Forelimb muscle (tissue), 1 donor: ENCODE results near the gene JMY. TPM values are rescaled to one million over a fixed set of nuclear protein-coding genes. Genes with fewer than 3 reads are reported as not detected.

Experiments
- DNase-seq: peaks from one replicate; pipeline ENCODE4 v3.0.0-alpha.2; 2013; ENCODE audit warnings: low read depth
- polyA plus RNA-seq: library from polyadenylated mRNA; unstranded; fragments of 120-200 nt; gene quantifications from one replicate; pipeline ENCODE4 v1.2.1, GENCODE V29; 2013; ENCODE audit not compliant: insufficient read length

JMY gene
- polyA plus RNA-seq = 9.5 TPM

GRCh38 chr5:79235634-79236361 lies at the start of gene JMY:
Gene JMY, plus strand, starts transcription at chr5:79236131. Its CDS starts 520 bp downstream, at chr5:79236651.
- peak; percentile 48 for DNase-seq

GRCh38 chr5:79186455-79186854 lies 49.5 kb upstream of the JMY start:
- DNase-seq = no peak

- DNase-seq = no peak
Measured at GRCh38 chr5:79189439-79190234, 46.3 kb upstream of the JMY start.

- DNase-seq = no peak
Measured at GRCh38 chr5:79190235-79190529, 45.7 kb upstream of the JMY start.

GRCh38 chr5:79191457-79191856 lies 44.5 kb upstream of the JMY start:
- DNase-seq = no peak

- no peak for DNase-seq
Measured at GRCh38 chr5:79193643-79194042, 42.3 kb upstream of the JMY start.

GRCh38 chr5:79200573-79201183 lies 35.3 kb upstream of the JMY start:
- DNase-seq = no peak

- DNase-seq = no peak
Measured at GRCh38 chr5:79201206-79201605, 34.7 kb upstream of the JMY start.

GRCh38 chr5:79202076-79202475 lies 33.9 kb upstream of the JMY start:
- no peak for DNase-seq

- no peak for DNase-seq
Measured at GRCh38 chr5:79205965-79206364, 30.0 kb upstream of the JMY start.

- no peak for DNase-seq
Measured at GRCh38 chr5:79206541-79206940, 29.4 kb upstream of the JMY start.

- DNase-seq = no peak
Measured at GRCh38 chr5:79209505-79209904, 26.4 kb upstream of the JMY start.

GRCh38 chr5:79224286-79224984 lies 11.5 kb upstream of the JMY start:
- no peak for DNase-seq

- no peak for DNase-seq
Measured at GRCh38 chr5:79225026-79225425, 10.9 kb upstream of the JMY start.

GRCh38 chr5:79225441-79225840 lies 10.5 kb upstream of the JMY start:
- DNase-seq = no peak

GRCh38 chr5:79227484-79228025 lies 8.4 kb upstream of the JMY start:
- DNase-seq = no peak

- DNase-seq = no peak
Measured at GRCh38 chr5:79229357-79230174, 6.4 kb upstream of the JMY start.

- DNase-seq = no peak
Measured at GRCh38 chr5:79235261-79235633, 684 bp upstream of the JMY start.

GRCh38 chr5:79236362-79236969 lies 535 bp downstream of the JMY start:
- no peak for DNase-seq

GRCh38 chr5:79236970-79237739 lies 1.2 kb downstream of the JMY start:
- DNase-seq = no peak
